GM12878 (cell line): ENCODE measurements around the gene GABRG2. TPM values are rescaled to one million over a fixed set of nuclear protein-coding genes. Genes with fewer than 3 reads are reported as not detected.

Experiments
- polyA plus RNA-seq, 11 experiments: library from polyadenylated mRNA; depleted of rRNA in 4 of 11; unstranded in 6 of 11; stranded (reverse) in 5 of 11; fragments of >200 nt; fragmentation: Nextera tagmentation in 4 of 11; fragmentation: Illumina TruSeq in 1 of 11; extraction: Ambion mirVana in 4 of 11; extraction: Trizol in 1 of 11; gene quantifications; 1 replicate in 1 of 11; 2 replicates in 10 of 11; pipeline versions ENCODE4 v1.2.1 to v1.2.3, GENCODE V29; 2011 to 2016; ENCODE audit warnings: inconsistent platforms in 2 of 11, missing spikeins in 2 of 11, low read depth in 1 of 11
- total RNA-seq, 4 experiments: library from RNA; depleted of rRNA in 3 of 4; stranded (reverse); fragments of >200 nt in 3 of 4; fragmentation: Illumina TruSeq in 1 of 4; extraction: Trizol in 1 of 4; gene quantifications; 2 replicates each; pipeline versions ENCODE4 v1.2.1 to v1.2.3, GENCODE V29; 2013 to 2021

Gene GABRG2
- total and polyA plus RNA-seq, 10 of the 15 experiments (the other 5 are each of a cell fraction or from before 2014, with no cell fraction given): 0.34 TPM; not detected in 9

Other genes starting within 250 kb of the GABRG2 start
- 0.11 TPM in 1 of 2 replicates, not detected in the other for gene GABRA1, start 219.7 kb upstream of the GABRG2 start, total RNA-seq (2014; rRNA removed)
- gene GABRA1, start 219.7 kb upstream of the GABRG2 start, total RNA-seq (2014; rRNA removed; fragmentation: Illumina TruSeq; extraction: Trizol): not detected in 2 replicates
- gene GABRA1, start 219.7 kb upstream of the GABRG2 start, total RNA-seq (2021): not detected in 2 replicates
- not detected in 2 replicates for gene GABRA1, start 219.7 kb upstream of the GABRG2 start, polyA plus RNA-seq (2011; rRNA removed)
- gene GABRA1, start 219.7 kb upstream of the GABRG2 start, polyA plus RNA-seq (2014; fragmentation: Illumina TruSeq; extraction: Trizol): not detected in 2 replicates
- not detected for gene GABRA1, start 219.7 kb upstream of the GABRG2 start, polyA plus RNA-seq (2014; fragmentation: Nextera tagmentation; extraction: Ambion mirVana)
- not detected in 2 replicates for gene GABRA1, start 219.7 kb upstream of the GABRG2 start, polyA plus RNA-seq (2014; rRNA removed)
- gene GABRA1, start 219.7 kb upstream of the GABRG2 start, polyA plus RNA-seq (2016; fragmentation: Nextera tagmentation; extraction: Ambion mirVana): not detected